Subcutaneous adipose tissue (tissue), 4 donors: ENCODE results near the gene WNK2. TPM values are rescaled to one million over a fixed set of nuclear protein-coding genes. Genes with fewer than 3 reads are reported as not detected.

Experiments used
- CTCF ChIP-seq: fragments of 450-650 bp; IDR thresholded peaks from one replicate; pipeline ENCODE4 v1.5.1; 2016; ENCODE audit warnings: low read depth, mild to moderate bottlenecking, control low read depth, antibody characterized with exemption, moderate library complexity
- total RNA-seq, 4 donors: library from RNA; depleted of rRNA; stranded (reverse); fragments of >200 nt; gene quantifications; one replicate each; pipeline ENCODE4 v1.1.0, GENCODE V29; 2016

WNK2 gene
- total RNA-seq, 4 donors from 2014 or later: not detected

DNA sequence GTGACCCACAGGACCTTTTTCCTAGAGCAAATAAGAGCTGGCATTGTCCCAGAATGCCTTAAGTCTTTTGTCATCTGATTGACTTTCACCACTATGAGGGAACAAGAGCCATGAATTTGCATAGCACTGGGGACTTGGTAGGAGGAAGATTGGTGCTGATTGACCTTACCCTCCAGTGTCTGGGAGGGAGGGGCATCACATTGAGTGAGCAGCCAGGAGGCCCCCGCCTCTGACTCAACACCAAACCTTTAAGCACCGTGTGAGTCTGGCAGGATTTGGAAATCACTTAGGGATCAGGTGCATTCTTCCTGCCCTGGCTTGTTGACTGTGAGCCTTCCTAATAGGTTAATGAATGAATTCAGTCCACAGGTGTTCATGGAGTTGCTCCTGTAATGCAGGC is 40.7 kb downstream of the WNK2 start:
- TF ChIP-seq CTCF: no peak

- TF ChIP-seq CTCF: no peak
These were observed 41.5 kb downstream of the WNK2 start for GRCh38 chr9:93225417-93225816.

DNA sequence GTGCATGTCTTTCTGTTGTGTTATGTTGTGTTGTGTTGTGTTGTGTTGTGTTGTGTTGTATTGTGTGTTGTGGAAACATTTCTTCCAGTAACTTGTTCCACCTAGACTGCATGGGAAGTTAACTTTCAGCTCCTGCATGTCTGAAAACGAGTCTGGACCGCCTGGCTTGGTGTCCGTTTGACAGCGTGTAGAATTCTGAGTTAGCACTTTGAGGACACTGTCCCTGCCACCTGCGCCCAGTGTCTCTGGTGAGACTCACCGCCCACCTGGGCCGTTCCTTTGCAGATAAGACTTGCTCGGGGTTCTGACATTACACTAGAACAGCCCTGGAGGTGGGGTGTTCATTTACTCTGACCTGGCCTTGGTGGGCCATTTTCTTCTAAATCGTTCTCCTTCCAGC is 42.0 kb downstream of the WNK2 start:
- no peak for TF ChIP-seq CTCF

DNA sequence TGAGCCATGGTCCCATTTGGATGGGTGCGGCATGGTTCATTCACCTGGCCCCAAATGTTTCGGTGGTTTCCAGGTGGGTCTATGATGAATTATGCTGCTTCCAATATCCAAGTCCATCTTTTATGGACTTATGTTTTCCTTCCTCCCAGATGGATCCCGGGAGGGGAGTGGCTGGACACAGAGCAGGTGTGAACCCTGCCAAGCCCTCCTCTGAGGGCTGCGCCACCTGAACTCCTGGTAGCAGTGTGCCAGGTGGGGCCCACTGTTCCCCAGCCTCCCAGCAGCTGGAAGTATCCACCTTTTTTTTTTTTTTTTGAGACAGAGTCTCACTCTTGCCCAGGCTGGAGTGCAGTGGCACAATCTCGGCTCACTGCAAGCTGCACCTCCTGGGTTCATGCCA is 42.9 kb downstream of the WNK2 start:
- no peak for TF ChIP-seq CTCF

GRCh38 chr9:93228030-93228429 is 44.1 kb downstream of the WNK2 start:
- TF ChIP-seq CTCF: no peak

DNA sequence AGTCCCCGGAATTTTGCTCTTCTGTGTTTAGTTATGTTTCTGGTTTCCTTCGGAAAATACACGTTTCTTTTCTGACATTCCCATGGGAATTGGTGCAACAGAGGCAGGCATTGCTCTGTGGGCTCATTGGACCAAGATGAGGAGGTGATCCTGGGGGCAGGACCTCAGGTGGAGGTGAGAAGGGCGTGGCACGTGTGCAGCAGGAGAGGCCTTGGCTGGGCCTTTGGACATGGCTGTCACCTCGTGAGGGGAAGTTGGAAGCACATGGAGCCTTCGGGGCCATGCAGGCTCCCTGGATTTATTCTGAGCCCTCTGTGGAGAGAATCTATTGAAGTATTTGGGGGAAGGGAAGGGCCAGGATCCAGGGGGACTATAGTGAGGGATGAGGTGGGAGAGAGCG is 44.5 kb downstream of the WNK2 start:
- no peak for TF ChIP-seq CTCF

- TF ChIP-seq CTCF: no peak
These were observed 45.7 kb downstream of the WNK2 start for GRCh38 chr9:93229636-93230035.

DNA sequence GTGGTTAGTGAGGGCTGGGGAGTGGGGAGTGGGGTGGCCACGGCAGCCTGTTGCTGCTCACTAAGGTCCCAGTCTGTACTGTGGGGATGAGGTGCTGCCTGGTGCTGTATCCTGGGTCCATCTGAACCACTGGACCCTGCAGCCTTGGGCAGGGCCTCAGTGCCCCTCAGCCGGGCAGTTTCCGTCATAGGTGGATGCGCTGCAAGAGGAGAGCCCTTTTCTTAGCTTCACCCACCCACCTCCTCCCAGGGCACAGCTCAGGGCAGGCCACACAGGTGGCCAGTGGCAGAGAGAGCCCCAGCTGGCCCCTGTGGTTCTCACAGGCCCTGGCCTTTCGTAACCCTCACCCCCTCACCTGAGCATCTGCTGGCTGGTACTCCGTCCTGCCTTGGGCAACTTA is 46.2 kb downstream of the WNK2 start:
- no peak for TF ChIP-seq CTCF
